Measurements from ENCODE around the gene NOXRED1.

DNA sequence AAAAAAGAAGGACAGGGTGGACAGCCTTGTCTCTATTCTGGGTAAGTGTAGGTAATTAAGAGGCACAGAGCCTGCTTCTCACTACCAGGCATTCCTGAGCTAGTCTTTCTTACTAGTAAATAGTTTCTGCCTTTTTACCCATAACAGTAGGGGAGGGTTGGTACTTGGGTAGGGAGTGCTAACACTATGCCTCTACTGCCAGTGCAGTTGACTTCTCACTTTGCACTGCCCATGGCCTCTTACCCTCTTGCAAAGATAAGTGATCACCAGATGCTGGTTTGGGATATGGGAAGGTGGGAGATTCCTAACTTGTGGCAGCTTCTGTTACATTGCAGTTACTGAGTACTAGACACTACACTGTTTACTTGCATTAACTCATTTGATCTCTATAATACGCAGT is 46.2 kb upstream of the NOXRED1 start:
- TF ChIP-seq, protein P1, sequence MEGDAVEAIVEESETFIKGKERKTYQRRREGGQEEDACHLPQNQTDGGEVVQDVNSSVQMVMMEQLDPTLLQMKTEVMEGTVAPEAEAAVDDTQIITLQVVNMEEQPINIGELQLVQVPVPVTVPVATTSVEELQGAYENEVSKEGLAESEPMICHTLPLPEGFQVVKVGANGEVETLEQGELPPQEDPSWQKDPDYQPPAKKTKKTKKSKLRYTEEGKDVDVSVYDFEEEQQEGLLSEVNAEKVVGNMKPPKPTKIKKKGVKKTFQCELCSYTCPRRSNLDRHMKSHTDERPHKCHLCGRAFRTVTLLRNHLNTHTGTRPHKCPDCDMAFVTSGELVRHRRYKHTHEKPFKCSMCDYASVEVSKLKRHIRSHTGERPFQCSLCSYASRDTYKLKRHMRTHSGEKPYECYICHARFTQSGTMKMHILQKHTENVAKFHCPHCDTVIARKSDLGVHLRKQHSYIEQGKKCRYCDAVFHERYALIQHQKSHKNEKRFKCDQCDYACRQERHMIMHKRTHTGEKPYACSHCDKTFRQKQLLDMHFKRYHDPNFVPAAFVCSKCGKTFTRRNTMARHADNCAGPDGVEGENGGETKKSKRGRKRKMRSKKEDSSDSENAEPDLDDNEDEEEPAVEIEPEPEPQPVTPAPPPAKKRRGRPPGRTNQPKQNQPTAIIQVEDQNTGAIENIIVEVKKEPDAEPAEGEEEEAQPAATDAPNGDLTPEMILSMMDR (IDR thresholded peaks at IDR 0.05; ENCODE audit: insufficient read depth, low read length, poor library complexity, severe bottlenecking): no peak
- TF ChIP-seq EZH2phosphoT487 (conservative IDR thresholded peaks at IDR 0.05; ENCODE audit: low read length): no peak

Data from SU-DHL-6 (cell line).